Measurements from ENCODE around the gene KAZN.

The KAZN gene

DNA sequence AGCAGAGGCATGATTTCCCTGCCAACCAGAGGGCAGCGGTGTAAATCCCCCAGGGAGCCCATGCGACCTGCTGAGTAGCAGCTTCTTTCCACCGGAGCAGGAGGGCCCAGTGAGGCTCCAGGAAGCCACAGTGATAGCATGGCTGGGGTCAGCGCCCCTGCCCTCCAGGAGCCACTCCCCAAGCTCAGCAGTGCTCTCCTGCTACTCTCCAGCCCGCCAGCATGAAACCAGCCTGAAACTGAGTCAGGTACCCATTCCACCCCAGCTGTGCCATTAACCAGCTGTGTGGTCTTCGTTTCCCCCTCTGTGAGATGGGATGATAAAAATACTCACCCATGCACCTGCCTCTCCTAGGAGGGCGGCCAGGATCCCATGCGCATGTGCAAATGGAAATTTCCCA, 431.3 kb downstream of the KAZN start:
- no peak for DNase-seq (ENCODE audit: low spot score)
- TF ChIP-seq, protein P1, sequence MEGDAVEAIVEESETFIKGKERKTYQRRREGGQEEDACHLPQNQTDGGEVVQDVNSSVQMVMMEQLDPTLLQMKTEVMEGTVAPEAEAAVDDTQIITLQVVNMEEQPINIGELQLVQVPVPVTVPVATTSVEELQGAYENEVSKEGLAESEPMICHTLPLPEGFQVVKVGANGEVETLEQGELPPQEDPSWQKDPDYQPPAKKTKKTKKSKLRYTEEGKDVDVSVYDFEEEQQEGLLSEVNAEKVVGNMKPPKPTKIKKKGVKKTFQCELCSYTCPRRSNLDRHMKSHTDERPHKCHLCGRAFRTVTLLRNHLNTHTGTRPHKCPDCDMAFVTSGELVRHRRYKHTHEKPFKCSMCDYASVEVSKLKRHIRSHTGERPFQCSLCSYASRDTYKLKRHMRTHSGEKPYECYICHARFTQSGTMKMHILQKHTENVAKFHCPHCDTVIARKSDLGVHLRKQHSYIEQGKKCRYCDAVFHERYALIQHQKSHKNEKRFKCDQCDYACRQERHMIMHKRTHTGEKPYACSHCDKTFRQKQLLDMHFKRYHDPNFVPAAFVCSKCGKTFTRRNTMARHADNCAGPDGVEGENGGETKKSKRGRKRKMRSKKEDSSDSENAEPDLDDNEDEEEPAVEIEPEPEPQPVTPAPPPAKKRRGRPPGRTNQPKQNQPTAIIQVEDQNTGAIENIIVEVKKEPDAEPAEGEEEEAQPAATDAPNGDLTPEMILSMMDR (IDR thresholded peaks at IDR 0.05; ENCODE audit: borderline replicate concordance, control extremely low read depth, extremely low read depth, insufficient read depth, missing control alignments), result no peak
- in situ Hi-C loops (cut with MboI; ENCODE audit: low sequenced_read_pairs, unreplicated experiment), result no loop called here

DNA sequence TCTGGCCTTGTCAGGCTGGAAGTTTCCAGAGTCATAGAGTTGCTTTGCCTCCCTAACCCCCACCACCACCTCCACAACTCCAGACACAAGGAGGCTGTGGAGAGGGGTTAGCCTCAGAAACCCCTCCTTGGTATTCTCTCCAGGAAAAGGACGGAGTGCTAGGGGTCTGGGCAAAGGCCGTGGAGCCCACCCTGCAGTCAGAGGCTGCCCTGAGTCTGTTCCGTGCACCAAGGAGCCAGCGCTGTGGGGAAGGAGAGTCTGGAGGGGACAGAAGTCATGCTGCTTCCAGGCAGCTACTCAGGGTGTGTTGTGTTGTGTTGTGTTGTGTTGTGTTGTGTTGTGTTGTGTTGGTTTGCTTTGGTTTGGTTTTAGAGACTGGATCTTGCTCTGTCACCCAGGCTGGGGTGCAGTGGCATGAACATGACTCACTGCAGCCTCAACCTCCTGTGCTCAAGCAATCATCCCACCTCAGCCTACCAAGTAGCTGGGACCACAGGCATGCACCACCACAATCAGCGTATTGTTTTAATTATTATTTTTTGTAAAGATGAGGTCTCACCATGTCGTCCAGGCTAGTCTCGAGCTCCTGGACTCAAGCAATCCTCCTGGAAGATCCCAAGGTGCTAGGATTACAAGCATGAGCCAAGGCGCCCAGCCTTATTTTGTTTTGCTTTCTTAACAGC, 432.9 kb downstream of the KAZN start:
- in situ Hi-C loops (cut with MboI; ENCODE audit: low sequenced_read_pairs, unreplicated experiment), result no loop called here
- no peak for DNase-seq (ENCODE audit: low spot score)
- TF ChIP-seq, protein P1 (IDR thresholded peaks at IDR 0.05; ENCODE audit: borderline replicate concordance, control extremely low read depth, extremely low read depth, insufficient read depth, missing control alignments), result no peak

DNA sequence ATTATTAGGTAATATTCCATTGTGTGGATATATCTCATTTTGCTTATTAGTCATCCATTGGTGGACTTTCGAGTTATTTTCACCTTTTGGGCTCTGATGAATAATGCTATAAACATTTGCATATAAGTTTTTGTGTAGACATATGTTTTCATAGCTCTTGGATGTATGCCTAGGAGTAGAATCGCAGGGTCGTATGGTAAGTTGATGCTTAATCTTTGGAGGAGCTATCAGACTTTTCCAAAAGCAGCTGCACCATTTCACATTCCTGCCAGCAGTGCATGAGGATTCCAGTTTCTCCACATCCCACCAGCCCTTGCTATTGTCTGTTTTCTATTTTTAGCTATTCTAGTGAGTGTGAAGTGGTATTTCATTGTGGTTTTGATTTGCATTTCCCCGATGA, 434.8 kb downstream of the KAZN start:
- in situ Hi-C loops (cut with MboI; ENCODE audit: low sequenced_read_pairs, unreplicated experiment), result no loop called here
- no peak for DNase-seq (ENCODE audit: low spot score)

DNA sequence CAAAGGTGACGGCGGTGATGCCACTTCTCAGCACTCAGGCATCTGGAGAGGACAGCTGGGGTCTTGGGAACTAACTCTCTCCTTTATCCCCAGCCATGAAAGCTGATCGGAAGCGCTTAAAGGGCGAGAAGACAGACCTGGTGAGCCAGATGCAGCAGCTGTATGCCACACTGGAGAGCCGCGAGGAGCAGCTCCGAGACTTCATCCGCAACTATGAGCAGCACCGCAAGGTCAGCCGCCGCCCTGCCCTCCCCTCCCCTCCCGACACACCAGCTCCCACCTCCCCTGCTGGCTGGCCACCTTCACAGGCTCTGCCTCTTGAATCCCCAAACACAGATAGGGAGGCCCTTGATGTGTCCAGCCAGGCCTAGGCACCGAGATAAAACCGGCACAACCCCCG, 436.2 kb downstream of the KAZN start:
- in situ Hi-C loops (cut with MboI; ENCODE audit: low sequenced_read_pairs, unreplicated experiment), result no loop called here
- no peak for DNase-seq (ENCODE audit: low spot score)
- TF ChIP-seq, protein P1 (IDR thresholded peaks at IDR 0.05; ENCODE audit: borderline replicate concordance, control extremely low read depth, extremely low read depth, insufficient read depth, missing control alignments), result no peak

More for the DNA sequence above, 434.8 kb downstream of the KAZN start:
- TF ChIP-seq, protein P1 (IDR thresholded peaks at IDR 0.05; ENCODE audit: borderline replicate concordance, control extremely low read depth, extremely low read depth, insufficient read depth, missing control alignments), result no peak

DNA sequence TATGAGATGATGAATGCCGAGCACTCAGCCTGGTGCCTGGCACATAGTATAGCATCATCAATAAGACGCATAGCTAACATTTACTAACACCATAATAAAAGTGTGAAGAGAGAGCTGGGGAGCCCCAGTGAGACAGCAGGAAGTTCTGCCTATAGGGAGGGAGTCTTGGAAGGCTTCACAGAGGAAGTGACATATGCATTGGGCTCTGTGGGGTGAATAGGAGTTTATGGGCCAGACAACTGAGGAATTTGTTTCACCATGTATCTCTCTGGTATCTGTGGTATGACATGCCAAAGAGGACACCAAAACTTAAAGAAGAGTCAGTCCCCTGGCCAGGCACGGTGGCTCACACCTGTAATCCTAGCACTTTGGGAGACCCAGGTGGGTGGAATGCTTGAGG, 436.8 kb downstream of the KAZN start:
- TF ChIP-seq, protein P1 (IDR thresholded peaks at IDR 0.05; ENCODE audit: borderline replicate concordance, control extremely low read depth, extremely low read depth, insufficient read depth, missing control alignments), result no peak
- no peak for DNase-seq (ENCODE audit: low spot score)
- in situ Hi-C loops (cut with MboI; ENCODE audit: low sequenced_read_pairs, unreplicated experiment), result no loop called here

DNA sequence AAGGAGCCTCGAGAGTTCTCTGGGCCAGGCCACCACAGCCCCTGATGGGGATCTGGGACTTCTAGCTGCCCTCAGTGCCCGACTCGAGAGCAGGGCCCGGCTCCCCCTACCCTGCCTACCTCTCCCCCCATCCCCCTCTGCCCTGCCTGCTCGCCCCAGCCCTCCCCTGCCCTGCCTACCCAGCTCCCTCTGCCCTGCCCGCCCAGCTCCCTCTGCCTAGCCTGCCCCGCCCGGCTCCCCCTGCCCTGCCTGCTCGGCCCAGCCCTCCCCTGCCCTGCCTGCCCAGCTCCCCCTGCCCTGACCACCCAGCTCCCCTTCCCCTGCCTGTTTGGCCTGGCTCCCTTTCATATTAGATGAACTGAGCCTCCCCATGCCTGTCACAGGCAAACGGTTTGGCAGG, 437.6 kb downstream of the KAZN start:
- DNase-seq (ENCODE audit: low spot score), result no peak
- in situ Hi-C loops (cut with MboI; ENCODE audit: low sequenced_read_pairs, unreplicated experiment), result no loop called here
- TF ChIP-seq, protein P1 (IDR thresholded peaks at IDR 0.05; ENCODE audit: borderline replicate concordance, control extremely low read depth, extremely low read depth, insufficient read depth, missing control alignments), result no peak
